ENCODE measurements around the gene PRKCH.

DNA sequence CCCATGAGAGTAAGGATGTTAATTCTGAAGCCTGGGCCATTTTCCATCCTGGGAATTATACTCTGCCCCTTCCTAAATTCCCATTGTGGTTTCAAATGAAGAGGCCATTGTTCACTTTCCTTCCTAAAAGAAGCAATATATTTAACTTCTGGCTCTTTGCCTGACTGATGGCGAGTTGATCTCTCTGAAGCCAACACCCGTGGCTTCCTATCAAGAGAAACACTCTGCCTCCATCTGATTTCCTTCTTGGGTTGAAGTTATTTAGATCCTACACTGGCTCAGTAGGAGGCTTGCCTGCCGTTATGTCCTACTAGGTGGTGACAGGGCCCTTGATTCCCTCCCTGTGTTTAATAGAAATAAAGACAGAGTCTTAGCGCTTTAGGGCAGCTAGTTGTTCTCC, 97.4 kb downstream of the PRKCH start:
- no peak for TF ChIP-seq POLR2A (IDR thresholded peaks at IDR 0.05)
- TF ChIP-seq, protein P1, sequence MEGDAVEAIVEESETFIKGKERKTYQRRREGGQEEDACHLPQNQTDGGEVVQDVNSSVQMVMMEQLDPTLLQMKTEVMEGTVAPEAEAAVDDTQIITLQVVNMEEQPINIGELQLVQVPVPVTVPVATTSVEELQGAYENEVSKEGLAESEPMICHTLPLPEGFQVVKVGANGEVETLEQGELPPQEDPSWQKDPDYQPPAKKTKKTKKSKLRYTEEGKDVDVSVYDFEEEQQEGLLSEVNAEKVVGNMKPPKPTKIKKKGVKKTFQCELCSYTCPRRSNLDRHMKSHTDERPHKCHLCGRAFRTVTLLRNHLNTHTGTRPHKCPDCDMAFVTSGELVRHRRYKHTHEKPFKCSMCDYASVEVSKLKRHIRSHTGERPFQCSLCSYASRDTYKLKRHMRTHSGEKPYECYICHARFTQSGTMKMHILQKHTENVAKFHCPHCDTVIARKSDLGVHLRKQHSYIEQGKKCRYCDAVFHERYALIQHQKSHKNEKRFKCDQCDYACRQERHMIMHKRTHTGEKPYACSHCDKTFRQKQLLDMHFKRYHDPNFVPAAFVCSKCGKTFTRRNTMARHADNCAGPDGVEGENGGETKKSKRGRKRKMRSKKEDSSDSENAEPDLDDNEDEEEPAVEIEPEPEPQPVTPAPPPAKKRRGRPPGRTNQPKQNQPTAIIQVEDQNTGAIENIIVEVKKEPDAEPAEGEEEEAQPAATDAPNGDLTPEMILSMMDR (IDR thresholded peaks at IDR 0.05): no peak
